ENCODE measurements around the gene TMEM259.

Gene TMEM259

DNA sequence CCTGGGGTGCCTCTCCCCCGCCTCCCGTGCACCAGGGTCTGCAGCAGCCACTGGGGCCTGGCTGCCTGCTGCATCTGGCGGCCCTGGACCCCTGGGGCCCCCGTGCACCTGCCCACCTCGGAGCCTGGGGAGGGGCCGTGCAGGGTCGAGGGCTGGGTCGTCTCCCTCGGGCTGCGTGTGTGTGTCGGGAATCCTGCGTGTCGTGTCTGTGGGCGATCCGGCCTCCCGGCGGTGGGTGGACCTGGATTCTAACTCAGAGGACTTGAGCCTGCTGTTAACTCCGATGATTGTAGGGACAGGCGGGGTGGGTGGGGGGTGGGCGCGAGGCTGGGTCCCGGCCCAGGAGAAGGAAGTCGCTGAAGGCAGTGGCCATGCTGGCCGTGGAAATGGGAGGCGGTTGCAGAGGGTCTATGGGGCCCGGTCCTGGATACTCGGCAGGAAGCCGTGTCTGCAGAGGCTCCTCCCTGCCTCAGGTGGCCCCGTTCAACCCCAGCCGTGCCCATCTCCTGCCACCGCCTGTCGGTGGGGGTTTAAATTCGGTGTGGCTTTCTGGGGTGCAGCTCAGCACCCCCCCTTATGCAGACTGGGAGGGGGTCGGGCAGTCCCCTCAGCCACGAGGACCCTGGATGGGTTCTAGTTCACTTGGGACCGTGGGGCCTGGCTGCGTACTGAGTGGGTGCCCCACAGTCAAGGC is 46.2 kb downstream of the TMEM259 start:
- H3K9me3 ChIP-seq (ENCODE audit: low read length) = peaks cover 5% of the 10 kb centered on the region
- no peaks in the 10 kb centered on the region for H3K4me1 ChIP-seq (ENCODE audit: insufficient read depth, low read length, severe bottlenecking)
- peaks cover 4% of the 10 kb centered on the region; the same call in 1 of the 2 replicates for H3K36me3 ChIP-seq (ENCODE audit: insufficient read depth, low read length)
- H3K9me2 ChIP-seq (ENCODE audit: low read depth, low read length) = no peaks in the 10 kb centered on the region
- H4K20me1 ChIP-seq (ENCODE audit: insufficient read depth, low read length) = no peaks in the 10 kb centered on the region
- H3K9ac ChIP-seq (ENCODE audit: low read length) = no peak overlapping the region
- no peak for TF ChIP-seq EZH2 (IDR thresholded peaks at IDR 0.05; ENCODE audit: borderline replicate concordance, low read length)
- TF ChIP-seq, protein P1, sequence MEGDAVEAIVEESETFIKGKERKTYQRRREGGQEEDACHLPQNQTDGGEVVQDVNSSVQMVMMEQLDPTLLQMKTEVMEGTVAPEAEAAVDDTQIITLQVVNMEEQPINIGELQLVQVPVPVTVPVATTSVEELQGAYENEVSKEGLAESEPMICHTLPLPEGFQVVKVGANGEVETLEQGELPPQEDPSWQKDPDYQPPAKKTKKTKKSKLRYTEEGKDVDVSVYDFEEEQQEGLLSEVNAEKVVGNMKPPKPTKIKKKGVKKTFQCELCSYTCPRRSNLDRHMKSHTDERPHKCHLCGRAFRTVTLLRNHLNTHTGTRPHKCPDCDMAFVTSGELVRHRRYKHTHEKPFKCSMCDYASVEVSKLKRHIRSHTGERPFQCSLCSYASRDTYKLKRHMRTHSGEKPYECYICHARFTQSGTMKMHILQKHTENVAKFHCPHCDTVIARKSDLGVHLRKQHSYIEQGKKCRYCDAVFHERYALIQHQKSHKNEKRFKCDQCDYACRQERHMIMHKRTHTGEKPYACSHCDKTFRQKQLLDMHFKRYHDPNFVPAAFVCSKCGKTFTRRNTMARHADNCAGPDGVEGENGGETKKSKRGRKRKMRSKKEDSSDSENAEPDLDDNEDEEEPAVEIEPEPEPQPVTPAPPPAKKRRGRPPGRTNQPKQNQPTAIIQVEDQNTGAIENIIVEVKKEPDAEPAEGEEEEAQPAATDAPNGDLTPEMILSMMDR (IDR thresholded peaks at IDR 0.05; ENCODE audit: low read length) = no peak
- no peaks in the 10 kb centered on the region for H3F3A ChIP-seq (ENCODE audit: insufficient read depth, low read length)
- H3K27ac ChIP-seq (ENCODE audit: low read depth, low read length, poor library complexity, severe bottlenecking) = no peak overlapping the region
- H3K4me2 ChIP-seq (ENCODE audit: low read length) = no peak overlapping the region
- no peaks in the 10 kb centered on the region for H3K79me2 ChIP-seq (ENCODE audit: insufficient read depth, low read length)
- no peak overlapping the region for H3K4me3 ChIP-seq (ENCODE audit: low read depth, low read length, poor library complexity, severe bottlenecking)
- no peaks in the 10 kb centered on the region; the same call in 1 of the 2 replicates for H3K27me3 ChIP-seq (ENCODE audit: insufficient read depth, low read length)
- no peak overlapping the region for H2AFZ ChIP-seq (ENCODE audit: low read length)

DNA sequence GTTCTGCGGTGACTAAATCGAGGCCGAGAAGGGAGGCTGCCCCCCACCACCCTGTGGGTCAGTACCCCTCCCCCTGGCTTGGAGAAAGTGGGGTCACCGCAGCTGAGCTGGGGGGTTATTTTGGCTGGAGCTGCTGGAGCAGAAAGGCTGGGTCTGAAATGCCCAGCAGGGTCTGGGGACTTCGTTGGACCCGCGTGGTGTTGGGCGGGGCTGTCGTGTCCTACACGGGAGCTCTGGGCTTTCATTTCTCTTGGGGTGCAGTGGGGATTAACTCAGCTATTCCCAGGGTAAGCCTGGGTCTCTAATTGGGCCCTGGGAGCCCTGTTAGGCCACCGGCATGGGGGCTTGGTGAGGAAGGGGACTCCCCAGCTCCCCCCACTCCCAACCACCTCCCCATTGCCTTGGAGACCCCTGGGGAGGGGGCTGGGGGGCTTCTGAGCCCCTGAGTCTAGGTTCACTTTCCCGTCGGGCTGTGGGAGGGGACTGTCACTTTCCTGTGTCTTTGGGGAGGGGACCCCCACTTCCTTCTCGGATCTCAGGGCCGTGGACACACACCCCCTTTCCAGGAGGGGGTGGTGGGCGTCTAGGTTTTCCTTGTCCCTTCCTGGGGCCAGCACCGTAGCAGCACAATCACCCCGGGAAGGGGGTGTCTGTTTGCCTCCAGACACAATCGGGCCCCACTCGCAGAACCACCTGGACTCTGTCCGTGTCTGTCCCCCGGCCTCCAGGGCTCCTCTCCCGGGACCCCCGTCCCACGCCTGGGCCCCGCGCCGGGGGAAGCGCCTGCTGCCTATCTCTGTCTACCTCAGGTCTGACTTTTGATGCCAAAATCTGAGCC is 47.0 kb downstream of the TMEM259 start:
- H3K4me3 ChIP-seq (ENCODE audit: low read depth, low read length, poor library complexity, severe bottlenecking) = no peak overlapping the region
- TF ChIP-seq, protein P1 (IDR thresholded peaks at IDR 0.05; ENCODE audit: low read length) = no peak
- TF ChIP-seq EZH2 (IDR thresholded peaks at IDR 0.05; ENCODE audit: borderline replicate concordance, low read length) = no peak
- no peaks in the 10 kb centered on the region for H3K4me1 ChIP-seq (ENCODE audit: insufficient read depth, low read length, severe bottlenecking)
- H3K79me2 ChIP-seq (ENCODE audit: insufficient read depth, low read length) = no peaks in the 10 kb centered on the region
- H3K9me2 ChIP-seq (ENCODE audit: low read depth, low read length) = no peaks in the 10 kb centered on the region
- H3K4me2 ChIP-seq (ENCODE audit: low read length) = no peak overlapping the region
- H3K27ac ChIP-seq (ENCODE audit: low read depth, low read length, poor library complexity, severe bottlenecking) = no peak overlapping the region
- no peaks in the 10 kb centered on the region for H4K20me1 ChIP-seq (ENCODE audit: insufficient read depth, low read length)
- H3F3A ChIP-seq (ENCODE audit: insufficient read depth, low read length) = no peaks in the 10 kb centered on the region
- no peak overlapping the region for H3K9ac ChIP-seq (ENCODE audit: low read length)
- H3K9me3 ChIP-seq (ENCODE audit: low read length) = peaks cover 5% of the 10 kb centered on the region
- H3K36me3 ChIP-seq (ENCODE audit: insufficient read depth, low read length) = peaks cover 4% of the 10 kb centered on the region; the same call in 1 of the 2 replicates
- no peaks in the 10 kb centered on the region; the same call in 1 of the 2 replicates for H3K27me3 ChIP-seq (ENCODE audit: insufficient read depth, low read length)
- no peak overlapping the region for H2AFZ ChIP-seq (ENCODE audit: low read length)

DNA sequence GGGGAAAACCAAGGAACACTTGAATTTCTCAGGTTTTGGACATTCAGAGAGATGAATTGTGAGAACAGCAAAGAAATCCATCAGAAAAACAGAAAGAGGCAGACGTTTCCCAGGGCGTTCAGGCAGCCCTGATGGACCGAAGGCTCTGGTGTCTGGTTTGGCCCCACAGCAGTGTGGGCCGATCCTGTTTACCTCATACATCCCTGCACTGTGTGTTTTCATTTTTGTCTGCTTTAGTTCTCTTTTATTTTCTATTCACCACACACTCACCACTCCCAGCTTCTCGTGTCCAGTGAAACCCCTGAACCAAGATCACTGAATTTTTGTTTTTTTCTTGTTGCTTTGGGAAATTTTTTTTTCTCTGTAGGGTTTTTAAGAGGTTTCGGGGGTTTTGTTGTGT is 48.6 kb downstream of the TMEM259 start:
- Histone ChIP-seq H3K4me1 (ENCODE audit: insufficient read depth, low read length, severe bottlenecking) (no peaks in the 10 kb centered on the region), H3F3A (ENCODE audit: insufficient read depth, low read length) (no peaks in the 10 kb centered on the region), H3K4me3 (ENCODE audit: low read depth, low read length, poor library complexity, severe bottlenecking) (no peak overlapping the region), H3K27ac (ENCODE audit: low read depth, low read length, poor library complexity, severe bottlenecking) (no peak overlapping the region), H3K9me2 (ENCODE audit: low read depth, low read length) (no peaks in the 10 kb centered on the region), H4K20me1 (ENCODE audit: insufficient read depth, low read length) (no peaks in the 10 kb centered on the region), H3K9me3 (ENCODE audit: low read length) (peaks cover 5% of the 10 kb centered on the region), H3K79me2 (ENCODE audit: insufficient read depth, low read length) (no peaks in the 10 kb centered on the region), H3K36me3 (ENCODE audit: insufficient read depth, low read length) (peaks cover 4% of the 10 kb centered on the region; the same call in 1 of the 2 replicates), H2AFZ (ENCODE audit: low read length) (no peak overlapping the region), H3K9ac (ENCODE audit: low read length) (no peak overlapping the region), H3K4me2 (ENCODE audit: low read length) (no peak overlapping the region), H3K27me3 (ENCODE audit: insufficient read depth, low read length) (no peaks in the 10 kb centered on the region; the same call in 1 of the 2 replicates)
- TF ChIP-seq, protein P1 (IDR thresholded peaks at IDR 0.05; ENCODE audit: low read length) = no peak
- TF ChIP-seq EZH2 (IDR thresholded peaks at IDR 0.05; ENCODE audit: borderline replicate concordance, low read length) = no peak
